ENCODE data around the gene TTC38. TPM values are rescaled to one million over a fixed set of nuclear protein-coding genes. Genes with fewer than 3 reads are reported as not detected.
"Not testable (repeated sequence)": the region's sequence is repeated elsewhere in the genome, so short reads cannot be mapped to it uniquely, and the experiment has no call there.

The TTC38 gene
- total RNA-seq, 2 experiments from 2014 or later, result 6.6 to 7.9 TPM

DNA sequence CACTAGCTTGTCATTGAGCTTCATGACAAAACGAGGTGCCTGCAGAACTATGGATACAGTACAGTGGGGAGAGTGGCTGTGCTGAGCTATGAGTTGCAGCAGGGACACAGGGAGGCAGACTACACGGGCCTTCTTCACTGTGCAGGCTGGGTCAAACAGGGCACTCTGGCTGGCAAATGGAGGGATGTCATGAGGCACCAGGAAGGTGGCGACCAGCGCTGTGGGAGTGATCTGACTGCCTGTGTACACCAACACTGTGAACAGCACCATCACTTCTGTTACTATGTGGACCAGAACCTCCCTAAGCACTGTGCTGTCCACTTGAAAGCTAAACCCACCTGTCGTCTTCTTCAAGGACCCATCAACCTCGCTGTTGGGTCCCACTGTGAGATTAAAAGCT lies 7.8 kb upstream of the TTC38 start:
- Mint-ChIP-seq H3K4me1 (no peaks in the 10 kb centered on the region), H3K9me3 (peaks cover 4% of the 10 kb centered on the region), H3K27ac (no peak overlapping the region), H3K4me3 (no peak overlapping the region), H3K36me3 (peaks cover 6% of the 10 kb centered on the region), H3K27me3 (peaks cover 58% of the 10 kb centered on the region)
- DNase-seq, result no peak

DNA sequence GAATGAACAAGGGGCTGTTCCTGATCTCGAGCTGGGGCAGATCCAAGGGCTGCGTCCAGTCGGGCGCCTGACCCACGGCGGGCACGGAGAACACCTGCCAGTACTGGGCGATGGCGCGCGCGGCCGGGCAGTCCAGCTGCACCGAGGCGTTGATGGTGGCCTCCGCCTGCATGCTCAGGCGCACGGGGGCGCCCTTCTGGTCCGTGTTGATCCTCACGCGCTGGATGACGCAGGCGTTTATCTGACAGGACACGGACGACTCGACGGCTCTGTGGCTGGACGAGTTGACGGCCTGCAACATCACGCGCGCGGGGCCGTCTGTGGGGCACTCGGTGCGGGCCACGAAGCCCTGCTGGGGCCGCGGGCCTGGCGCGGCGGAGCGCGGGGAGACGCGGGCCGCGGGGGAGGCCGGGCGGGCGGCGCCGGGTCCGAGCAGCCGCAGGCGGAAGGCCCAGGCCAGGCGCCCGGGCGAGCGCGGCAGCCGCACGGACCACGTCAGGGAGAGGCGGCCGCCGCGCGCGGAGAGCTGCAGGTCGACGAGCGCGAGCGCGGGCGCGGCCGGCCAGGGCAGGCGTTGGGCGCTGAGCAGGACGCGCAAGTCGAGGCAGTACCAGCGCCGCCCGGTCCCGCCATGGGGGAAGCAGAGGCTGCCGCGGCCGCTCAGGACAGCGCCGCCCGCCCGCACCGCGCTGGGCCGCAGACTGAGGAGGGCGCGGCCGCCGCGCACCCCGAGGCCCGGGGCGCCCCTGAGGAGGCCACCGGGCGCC lies 5.2 kb upstream of the TTC38 start:
- peaks cover 10% of the 10 kb centered on the region for H3K9me3 Mint-ChIP-seq
- peaks cover 80% of the 10 kb centered on the region for H3K27me3 Mint-ChIP-seq
- H3K27ac Mint-ChIP-seq, result no peak overlapping the region
- H3K4me1 Mint-ChIP-seq, result peaks cover 5% of the 10 kb centered on the region
- H3K4me3 Mint-ChIP-seq, result no peak overlapping the region
- H3K36me3 Mint-ChIP-seq, result peaks cover 4% of the 10 kb centered on the region
- DNase-seq, result peak; percentile 41

DNA sequence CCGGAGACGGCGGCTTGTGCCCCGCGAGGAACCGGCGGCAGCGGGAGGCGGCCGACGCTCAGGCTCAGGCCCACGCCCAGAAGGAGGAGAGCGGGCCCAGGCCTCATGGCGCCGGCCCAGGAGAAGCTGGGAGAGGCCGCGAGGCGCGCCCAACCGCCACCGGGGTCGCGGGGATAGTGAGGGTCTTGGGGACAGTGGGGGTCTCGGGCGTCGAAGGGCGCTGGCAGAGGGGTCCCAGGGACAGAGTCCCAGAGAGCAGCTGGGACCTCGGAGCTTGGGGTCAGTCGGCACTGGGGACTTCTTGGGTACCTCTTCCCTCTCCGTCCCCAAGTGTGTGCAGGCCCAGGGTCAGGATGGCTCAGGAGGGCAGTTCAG lies 4.6 kb upstream of the TTC38 start, which contains the start of gene PKDREJ:
TSS of gene PKDREJ (minus strand) at position 128 of the 375 bp plus-strand sequence. CDS start at position 107, 21 bp downstream.
- H3K9me3 Mint-ChIP-seq, result peaks cover 7% of the 10 kb centered on the region
- no peak within 1 kb of the TSS for H3K27ac Mint-ChIP-seq

DNA sequence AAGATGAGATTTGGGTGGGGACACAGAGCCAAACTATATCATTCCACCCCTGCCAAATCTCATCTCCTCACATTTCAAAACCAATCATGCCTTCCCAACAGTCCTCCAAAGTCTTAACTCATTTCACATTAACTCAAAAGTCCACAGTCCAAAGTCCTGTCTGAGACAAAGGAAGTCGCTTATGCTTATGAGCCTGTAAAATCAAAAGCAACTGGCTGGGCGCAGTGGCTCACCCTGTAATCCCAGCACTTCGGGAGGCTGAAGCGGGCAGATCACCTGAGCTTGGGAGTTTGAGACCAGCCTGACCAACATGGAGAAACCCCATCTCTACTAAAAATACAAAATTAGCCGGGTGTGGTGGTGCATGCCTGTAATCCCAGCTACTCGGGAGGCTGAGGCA lies 3.3 kb upstream of the TTC38 start:
- H3K4me3 Mint-ChIP-seq, H3K27ac Mint-ChIP-seq, DNase-seq, H3K9me3 Mint-ChIP-seq, H3K4me1 Mint-ChIP-seq, H3K36me3 Mint-ChIP-seq: not testable (repeated sequence)
- peaks cover 71% of the 10 kb centered on the region for H3K27me3 Mint-ChIP-seq

More for the DNA sequence above, 4.6 kb upstream of the TTC38 start, which contains the start of gene PKDREJ:
- peaks cover 79% of the 10 kb centered on the region for H3K27me3 Mint-ChIP-seq
- peak within 1 kb of the TSS; percentile 60 for H3K4me3 Mint-ChIP-seq
- peaks cover 6% of the 10 kb centered on the region for H3K4me1 Mint-ChIP-seq
- peaks cover 4% of the 10 kb centered on the region for H3K36me3 Mint-ChIP-seq
- no peak for DNase-seq

DNA sequence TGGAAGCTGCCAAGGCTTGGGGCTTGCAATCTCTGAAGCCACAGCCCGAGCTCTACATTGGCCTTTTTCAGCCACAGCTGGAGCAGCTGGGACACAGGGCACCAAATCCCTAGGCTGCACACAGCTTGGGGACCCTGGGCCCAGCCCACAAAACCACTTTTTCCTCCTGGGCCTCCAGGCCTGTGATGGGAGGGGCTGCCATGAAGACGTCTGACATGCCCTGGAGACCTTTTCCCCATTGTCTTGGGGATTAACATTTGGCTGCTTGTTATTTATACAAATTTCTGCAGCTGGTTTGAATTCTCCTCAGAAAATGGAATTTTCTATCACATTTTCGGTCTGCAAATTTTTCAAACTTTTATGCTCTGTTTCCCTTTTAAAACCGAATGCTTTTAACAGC lies 2.2 kb upstream of the TTC38 start:
- not testable (repeated sequence) for H3K36me3 Mint-ChIP-seq, H3K4me3 Mint-ChIP-seq, H3K27ac Mint-ChIP-seq, DNase-seq, H3K9me3 Mint-ChIP-seq, H3K4me1 Mint-ChIP-seq
- peaks cover 60% of the 10 kb centered on the region for H3K27me3 Mint-ChIP-seq

DNA sequence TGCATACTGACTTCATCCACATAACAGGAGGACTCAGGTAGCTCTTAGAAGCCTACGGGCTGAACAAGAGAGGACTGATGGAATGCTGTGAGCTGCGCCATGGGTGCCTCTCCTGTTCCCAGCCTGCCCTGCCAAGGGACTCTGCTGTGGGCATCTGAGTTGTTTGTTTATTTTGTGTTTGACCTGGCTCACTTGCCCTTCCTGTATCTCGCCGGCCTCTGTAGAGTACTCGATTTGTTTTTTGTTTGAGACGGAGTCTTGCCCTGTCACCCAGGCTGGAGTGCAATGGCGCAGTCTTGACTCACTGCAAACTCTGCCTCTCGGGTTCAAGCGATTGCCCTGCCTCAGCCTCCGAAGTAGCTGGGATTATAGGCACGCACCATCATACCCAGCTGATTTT lies 1.8 kb downstream of the TTC38 start:
- H3K27ac Mint-ChIP-seq, result no peak overlapping the region
- DNase-seq, result no peak
- H3K27me3 Mint-ChIP-seq, result peaks cover 26% of the 10 kb centered on the region
- no peak overlapping the region for H3K4me3 Mint-ChIP-seq
- peaks cover 4% of the 10 kb centered on the region for H3K36me3 Mint-ChIP-seq
- H3K9me3 Mint-ChIP-seq, result peaks cover 7% of the 10 kb centered on the region
- H3K4me1 Mint-ChIP-seq, result peaks cover 8% of the 10 kb centered on the region

DNA sequence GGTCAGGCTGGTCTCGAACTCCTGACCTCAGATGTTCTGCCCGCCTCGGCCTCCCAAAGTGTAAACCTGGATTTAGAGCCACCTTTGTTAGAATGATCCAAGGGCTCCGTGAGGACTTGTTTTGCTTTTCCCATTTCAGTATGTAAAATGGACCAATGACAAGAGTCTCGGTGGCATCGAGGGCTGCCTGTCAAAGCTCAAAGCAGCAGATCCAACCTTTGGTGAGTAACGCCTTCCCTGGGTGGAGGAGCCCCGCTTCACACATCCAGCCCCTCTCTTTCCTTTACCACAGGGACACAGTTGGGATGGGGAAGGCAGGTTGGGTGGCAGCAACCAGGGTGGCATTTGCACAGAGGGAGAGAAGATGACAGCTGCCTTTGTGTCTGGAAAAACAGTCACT lies 4.4 kb downstream of the TTC38 start:
- H3K9me3 Mint-ChIP-seq, result peaks cover 2% of the 10 kb centered on the region
- peaks cover 4% of the 10 kb centered on the region for H3K27me3 Mint-ChIP-seq
- no peak overlapping the region for H3K27ac Mint-ChIP-seq

DNA sequence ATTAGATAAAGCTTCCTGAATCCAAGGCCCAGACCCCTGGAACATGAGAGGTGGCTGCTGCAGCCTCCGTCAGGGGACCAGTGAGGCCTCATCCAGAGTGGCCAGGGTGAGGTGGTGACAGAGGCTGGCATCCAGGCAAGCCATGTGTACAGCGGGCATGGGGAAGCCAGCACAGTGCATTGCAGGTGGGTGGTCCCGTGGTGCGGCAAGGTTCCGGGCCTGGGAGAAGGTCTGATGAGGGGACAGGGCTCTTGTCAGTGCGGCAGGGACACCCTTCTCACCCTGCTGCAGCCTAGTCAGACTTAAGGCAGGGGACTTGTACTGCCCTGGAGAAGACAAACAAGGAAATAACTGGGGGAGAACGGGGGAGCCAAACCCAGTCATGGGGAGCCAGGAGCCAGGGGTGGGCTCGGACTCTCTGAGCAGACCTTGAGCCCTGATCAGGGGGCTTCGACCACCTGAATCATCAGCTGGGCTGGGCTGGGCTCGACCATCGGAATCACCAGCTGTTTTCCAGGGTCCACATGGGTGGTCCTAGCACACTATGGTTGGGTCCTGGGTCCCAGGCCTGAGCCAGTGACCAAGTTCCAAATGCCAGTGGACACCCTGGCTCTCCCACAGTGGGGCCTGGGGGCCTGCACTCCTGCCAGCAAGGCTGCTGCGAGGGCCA lies 5.1 kb downstream of the TTC38 start:
- no peak for DNase-seq
- peaks cover 14% of the 10 kb centered on the region for H3K36me3 Mint-ChIP-seq
- no peak overlapping the region for H3K27ac Mint-ChIP-seq
- H3K4me1 Mint-ChIP-seq, result peaks cover 3% of the 10 kb centered on the region
- H3K27me3 Mint-ChIP-seq, result no peaks in the 10 kb centered on the region
- H3K9me3 Mint-ChIP-seq, result peaks cover 2% of the 10 kb centered on the region
- H3K4me3 Mint-ChIP-seq, result no peak overlapping the region

More for the DNA sequence above, 4.4 kb downstream of the TTC38 start:
- no peak overlapping the region for H3K4me3 Mint-ChIP-seq
- H3K4me1 Mint-ChIP-seq, result peaks cover 6% of the 10 kb centered on the region
- DNase-seq, result no peak
- peaks cover 11% of the 10 kb centered on the region for H3K36me3 Mint-ChIP-seq

DNA sequence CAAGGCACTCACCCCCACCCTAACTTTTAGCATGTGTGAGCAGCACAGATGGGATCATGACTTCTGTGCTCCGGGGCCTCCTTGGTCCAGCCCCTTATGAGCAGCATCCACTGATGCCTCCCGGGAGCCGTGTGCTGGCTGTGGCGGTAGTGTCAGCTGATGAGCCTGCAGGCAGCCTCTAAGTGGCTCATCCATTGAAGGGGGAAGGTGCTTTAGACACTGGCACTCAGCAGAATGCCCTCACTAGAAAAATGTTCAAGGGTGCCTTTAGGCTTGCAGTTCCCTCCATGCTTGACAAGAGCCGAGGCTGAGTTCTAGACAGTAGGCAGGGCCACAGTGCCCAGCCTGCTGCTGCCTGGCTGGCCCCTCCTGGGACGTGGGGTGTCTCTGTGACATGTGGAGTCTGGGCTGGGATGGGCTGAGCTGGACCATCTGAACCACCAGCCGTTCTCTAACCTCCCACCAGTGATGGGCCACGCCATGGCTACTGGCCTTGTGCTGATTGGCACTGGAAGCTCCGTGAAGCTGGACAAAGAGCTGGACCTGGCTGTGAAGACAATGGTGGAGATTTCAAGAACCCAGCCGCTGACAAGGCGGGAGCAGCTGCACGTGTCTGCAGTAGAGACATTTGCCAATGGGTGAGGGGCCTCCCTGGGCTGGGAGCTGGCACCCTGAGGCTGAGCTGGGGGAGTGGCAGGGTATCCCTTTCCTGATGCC lies 5.8 kb downstream of the TTC38 start:
- no peak for DNase-seq
- peaks cover 2% of the 10 kb centered on the region for H3K9me3 Mint-ChIP-seq
- H3K27me3 Mint-ChIP-seq, result no peaks in the 10 kb centered on the region
- peaks cover 14% of the 10 kb centered on the region for H3K36me3 Mint-ChIP-seq
- no peak overlapping the region for H3K4me3 Mint-ChIP-seq
- no peak overlapping the region for H3K27ac Mint-ChIP-seq
- H3K4me1 Mint-ChIP-seq, result no peaks in the 10 kb centered on the region

DNA sequence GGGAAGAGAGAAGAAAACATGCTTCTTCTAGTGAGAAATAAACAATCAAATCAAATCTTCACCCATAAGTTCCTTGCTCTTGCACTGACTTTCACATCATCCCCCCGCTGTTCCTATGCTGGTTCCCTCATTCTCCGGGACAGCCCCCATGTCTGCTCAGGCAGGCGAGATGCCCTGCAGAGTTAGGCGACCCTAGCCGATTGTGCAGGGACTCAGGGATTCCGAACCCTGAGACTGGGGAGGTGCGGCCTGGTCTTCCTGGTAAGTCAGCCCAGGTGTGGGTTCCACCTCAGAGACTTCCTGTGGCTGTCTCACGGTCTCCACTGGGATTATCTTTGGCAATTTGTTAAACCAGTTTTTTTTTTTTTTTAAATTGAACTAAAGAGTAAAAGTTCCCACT lies 6.6 kb downstream of the TTC38 start:
- no peak for DNase-seq
- H3K9me3 Mint-ChIP-seq, result peaks cover 2% of the 10 kb centered on the region
- no peak overlapping the region for H3K4me3 Mint-ChIP-seq
- H3K27ac Mint-ChIP-seq, result no peak overlapping the region
- peaks cover 14% of the 10 kb centered on the region for H3K36me3 Mint-ChIP-seq
- H3K27me3 Mint-ChIP-seq, result no peaks in the 10 kb centered on the region
- no peaks in the 10 kb centered on the region for H3K4me1 Mint-ChIP-seq

DNA sequence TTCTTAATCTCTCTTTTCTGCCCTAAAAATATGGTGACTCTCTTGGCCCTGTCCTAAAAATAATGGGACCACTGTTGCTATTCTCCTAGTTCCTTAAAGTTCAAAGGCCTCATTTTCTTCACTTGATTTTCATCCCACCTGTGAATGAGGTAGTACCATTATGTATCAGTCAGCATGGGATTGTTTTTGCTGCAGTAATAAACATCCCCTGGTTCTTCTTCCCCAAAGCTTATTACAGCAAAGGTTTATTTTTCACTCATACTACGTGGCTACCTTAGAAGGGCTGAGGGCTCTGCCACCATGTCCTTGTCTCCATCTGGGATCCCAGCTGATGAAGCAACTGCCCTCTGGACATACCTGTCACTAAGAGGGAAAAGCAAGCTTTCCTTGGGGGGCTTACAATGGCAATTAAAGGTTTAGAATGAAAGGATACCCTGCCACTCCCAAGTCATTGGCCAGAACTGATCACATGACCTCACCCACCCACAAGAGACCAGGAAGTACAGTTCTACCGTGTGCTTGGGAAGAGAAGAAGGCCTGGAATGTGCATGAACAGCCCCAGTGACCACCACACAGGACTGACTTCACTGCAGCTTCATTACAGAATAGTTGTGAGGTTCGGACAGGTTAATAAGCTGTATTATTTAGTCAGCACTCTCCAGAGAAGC lies 7.8 kb downstream of the TTC38 start:
- H3K9me3 Mint-ChIP-seq, result peaks cover 2% of the 10 kb centered on the region
- no peaks in the 10 kb centered on the region for H3K27me3 Mint-ChIP-seq

DNA sequence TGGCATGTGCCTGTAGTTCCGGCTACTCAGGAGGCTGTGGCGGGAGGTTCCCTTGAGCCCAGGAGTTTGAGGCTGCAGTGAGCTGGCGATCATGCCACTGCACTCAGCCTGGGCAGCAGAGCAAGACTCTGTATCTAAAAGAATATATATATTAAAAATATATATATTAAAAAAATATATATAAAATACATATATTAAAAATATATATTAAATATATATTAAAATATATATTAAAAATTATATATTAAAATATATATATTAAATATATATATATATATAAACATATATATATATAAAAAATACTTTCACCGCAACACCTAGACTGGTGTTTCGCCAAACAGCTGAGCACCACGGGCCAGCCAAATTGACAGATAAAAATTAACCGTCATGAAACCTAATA lies 8.8 kb downstream of the TTC38 start:
- H3K27me3 Mint-ChIP-seq, result no peaks in the 10 kb centered on the region
- peaks cover 14% of the 10 kb centered on the region for H3K36me3 Mint-ChIP-seq
- H3K4me3 Mint-ChIP-seq, result no peak overlapping the region
- no peak for DNase-seq
- no peak overlapping the region for H3K27ac Mint-ChIP-seq
- H3K4me1 Mint-ChIP-seq, result no peaks in the 10 kb centered on the region
- peaks cover 2% of the 10 kb centered on the region for H3K9me3 Mint-ChIP-seq

More for the DNA sequence above, 7.8 kb downstream of the TTC38 start:
- Mint-ChIP-seq H3K36me3 (peaks cover 14% of the 10 kb centered on the region), H3K4me3 (no peak overlapping the region), H3K27ac (no peak overlapping the region), H3K4me1 (no peaks in the 10 kb centered on the region)
- no peak for DNase-seq

DNA sequence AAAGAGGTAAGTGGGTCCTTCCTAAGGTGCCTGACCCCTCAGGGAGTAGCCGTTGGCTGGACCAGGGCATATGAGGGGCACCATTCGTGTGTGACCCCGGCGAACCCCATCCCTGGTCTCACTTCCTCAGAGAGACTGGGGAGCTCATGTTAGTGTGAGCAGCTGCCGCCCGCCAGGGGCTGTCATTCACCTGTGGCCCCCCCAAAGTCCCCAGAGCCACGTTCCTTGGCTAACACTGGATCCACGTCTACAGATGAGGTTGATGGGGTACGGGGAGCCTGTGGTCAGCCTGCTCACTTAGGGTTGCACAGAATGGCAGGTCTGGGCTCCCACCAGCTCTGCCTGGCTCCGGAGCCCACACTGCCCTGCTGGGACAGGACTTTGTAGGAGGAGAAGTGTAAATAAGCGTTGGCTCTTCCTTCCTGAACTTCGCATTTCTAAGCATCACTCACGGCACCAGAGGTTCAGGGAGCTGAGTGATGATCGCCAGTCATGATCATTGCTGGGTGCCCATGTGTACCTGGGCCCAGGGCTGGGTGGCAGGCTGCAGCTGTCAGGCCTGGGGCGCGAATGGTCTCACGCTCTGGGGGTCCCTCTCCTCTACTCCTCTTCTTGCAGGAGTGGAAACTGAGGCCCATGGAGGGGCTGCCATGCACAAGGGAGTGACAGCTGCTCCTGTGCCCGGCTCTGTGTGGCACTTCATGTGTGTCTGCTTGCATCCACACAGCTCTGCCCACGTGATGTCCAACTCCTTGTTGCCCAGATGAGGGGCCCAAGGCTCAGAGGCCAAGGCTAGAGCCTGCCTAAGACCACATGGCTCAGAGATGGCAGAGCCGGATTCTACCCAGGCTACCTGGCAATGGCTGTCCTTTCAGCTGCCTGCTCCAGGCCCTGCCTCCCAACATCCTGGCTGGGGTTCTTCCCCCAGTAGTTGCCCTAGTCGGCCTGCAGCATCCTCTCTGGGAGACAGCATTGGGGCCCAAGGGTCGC lies 11.1 kb downstream of the TTC38 start:
- no peak for DNase-seq
- H3K27ac Mint-ChIP-seq, result no peak overlapping the region

More for the DNA sequence above, 11.1 kb downstream of the TTC38 start:
- Mint-ChIP-seq H3K9me3 (peaks cover 2% of the 10 kb centered on the region), H3K4me1 (no peaks in the 10 kb centered on the region), H3K27me3 (no peaks in the 10 kb centered on the region), H3K4me3 (no peak overlapping the region), H3K36me3 (peaks cover 14% of the 10 kb centered on the region)

All from activated naive CD8-positive, alpha-beta T cell treated with anti-CD3 and anti-CD28 coated beads for 36 hours (primary cell).